ENCODE measurements around the gene TBC1D10A.

Gene TBC1D10A, protein sequence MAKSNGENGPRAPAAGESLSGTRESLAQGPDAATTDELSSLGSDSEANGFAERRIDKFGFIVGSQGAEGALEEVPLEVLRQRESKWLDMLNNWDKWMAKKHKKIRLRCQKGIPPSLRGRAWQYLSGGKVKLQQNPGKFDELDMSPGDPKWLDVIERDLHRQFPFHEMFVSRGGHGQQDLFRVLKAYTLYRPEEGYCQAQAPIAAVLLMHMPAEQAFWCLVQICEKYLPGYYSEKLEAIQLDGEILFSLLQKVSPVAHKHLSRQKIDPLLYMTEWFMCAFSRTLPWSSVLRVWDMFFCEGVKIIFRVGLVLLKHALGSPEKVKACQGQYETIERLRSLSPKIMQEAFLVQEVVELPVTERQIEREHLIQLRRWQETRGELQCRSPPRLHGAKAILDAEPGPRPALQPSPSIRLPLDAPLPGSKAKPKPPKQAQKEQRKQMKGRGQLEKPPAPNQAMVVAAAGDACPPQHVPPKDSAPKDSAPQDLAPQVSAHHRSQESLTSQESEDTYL

DNA sequence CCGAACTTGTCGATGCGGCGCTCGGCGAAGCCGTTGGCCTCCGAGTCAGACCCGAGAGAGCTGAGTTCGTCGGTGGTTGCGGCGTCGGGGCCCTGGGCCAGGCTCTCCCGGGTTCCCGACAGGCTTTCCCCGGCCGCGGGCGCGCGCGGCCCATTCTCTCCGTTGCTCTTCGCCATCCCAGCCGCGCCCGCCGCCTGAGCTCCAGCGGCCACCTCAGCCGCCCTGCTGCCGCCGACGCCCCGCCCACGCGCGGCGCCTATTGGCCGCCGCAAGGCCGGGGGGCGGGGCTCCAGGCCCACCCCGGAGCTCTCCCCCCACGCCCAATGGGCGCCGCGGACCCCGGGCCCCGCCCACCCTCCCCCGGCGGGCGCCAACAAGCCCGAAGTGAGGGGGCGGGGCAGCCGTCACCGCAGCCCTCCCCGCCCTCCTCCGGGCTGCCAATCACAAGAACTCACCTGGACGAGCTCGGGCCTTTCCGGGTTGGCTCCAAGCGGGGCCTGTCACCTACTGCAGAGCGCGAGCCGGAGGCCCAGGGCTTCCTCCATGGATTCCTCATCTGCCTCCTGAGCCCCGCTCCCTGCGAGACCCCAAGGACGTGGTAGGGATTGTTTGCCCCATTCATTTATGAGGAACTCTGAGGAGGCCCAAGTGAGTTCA, at the start of gene TBC1D10A:
Gene TBC1D10A, minus strand, starts transcription at position 236 of the 657 bp plus-strand sequence. Its CDS starts 60 bp downstream, at position 176.
- DNase-seq (ENCODE audit: low spot score in 2 of 2) (peak; percentile 79 to 92), ATAC-seq (peak; percentile 92)
- Mint-ChIP-seq H3K4me3 (peak within 1 kb of the TSS; percentile 89), H3K9me3 (no peaks in the 10 kb centered on the region), H3K4me1 (peaks cover 46% of the 10 kb centered on the region), H3K36me3 (peaks cover 52% of the 10 kb centered on the region), H3K27ac (peak within 1 kb of the TSS; percentile 93)

DNA sequence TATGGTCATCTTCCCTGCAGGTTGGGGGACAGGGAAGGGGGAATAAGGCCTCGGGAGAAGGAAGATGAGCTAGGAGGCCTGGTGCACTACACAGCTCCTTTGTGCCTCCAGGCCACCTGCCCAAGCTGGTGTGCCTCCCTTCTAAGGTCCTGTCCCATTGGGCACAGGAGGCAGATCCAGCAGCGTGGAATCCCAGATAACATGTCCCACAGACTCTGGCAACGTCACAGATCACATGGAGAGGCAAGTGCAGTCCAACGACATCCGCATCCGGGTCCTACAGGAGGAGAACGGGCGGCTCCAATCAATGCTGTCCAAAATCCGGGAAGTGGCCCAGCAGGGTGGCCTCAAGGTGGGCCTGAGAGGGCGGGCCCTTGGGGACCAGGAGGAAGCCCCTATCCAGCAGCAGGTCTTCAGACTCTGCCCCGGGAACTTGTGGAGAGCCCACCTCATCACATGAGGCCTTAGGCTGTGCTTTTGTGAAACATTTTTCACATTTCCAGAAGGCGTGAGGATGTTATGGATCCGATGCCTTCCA, 48.6 kb upstream of the TBC1D10A start:
- no peak overlapping the region for H3K27ac Mint-ChIP-seq
- H3K9me3 Mint-ChIP-seq = no peaks in the 10 kb centered on the region
- no peak for DNase-seq (ENCODE audit: low spot score in 2 of 2)
- ATAC-seq = no peak
- H3K4me1 Mint-ChIP-seq = no peaks in the 10 kb centered on the region
- H3K4me3 Mint-ChIP-seq = no peak overlapping the region
- H3K36me3 Mint-ChIP-seq = peaks cover 5% of the 10 kb centered on the region

DNA sequence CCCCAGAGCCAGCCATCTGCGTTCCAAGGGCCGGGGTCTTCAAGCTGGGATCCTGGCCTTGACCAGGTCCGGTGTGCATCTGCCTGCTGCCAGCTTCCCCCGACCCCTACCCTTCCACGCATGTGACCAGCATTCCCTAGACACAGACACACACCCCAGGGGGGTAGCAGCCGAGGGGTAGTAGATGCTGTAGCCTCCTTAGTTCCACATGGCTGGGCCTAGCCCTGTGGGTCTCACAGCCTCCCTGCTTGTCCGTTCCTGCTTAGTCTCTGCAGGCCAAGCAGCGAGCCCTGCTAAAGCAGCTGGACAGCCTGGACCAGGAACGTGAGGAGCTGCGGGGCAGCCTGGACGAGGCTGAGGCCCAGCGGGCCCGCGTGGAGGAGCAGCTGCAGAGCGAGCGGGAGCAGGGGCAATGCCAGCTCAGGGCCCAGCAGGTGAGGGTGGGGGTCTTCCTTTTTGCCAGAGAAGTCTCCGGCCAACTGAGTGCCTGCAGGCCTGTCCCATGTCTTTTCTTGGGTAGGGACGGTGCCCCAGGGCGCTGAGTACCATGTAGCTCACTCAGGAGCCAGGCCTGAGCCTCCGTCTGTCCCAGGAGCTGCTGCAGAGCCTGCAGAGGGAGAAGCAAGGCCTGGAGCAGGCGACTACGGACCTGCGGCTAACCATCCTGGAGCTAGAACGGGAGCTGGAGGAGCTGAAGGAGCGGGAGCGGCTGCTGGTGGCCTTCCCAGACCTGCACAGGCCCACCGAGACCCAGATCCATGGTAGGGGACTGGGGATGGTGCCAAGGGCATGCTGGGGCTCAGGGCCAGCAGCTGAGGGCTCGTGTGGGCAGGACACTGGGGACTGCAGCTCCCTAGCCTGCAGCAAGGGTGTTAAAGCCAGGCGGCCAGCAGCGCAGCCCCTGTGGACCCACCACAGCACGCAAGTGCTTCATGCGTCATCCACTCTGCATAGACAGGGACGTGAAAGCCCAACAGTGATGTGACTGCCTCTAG, 46.9 kb upstream of the TBC1D10A start:
- peaks cover 5% of the 10 kb centered on the region for H3K36me3 Mint-ChIP-seq
- ATAC-seq = no peak
- no peak overlapping the region for H3K4me3 Mint-ChIP-seq
- no peaks in the 10 kb centered on the region for H3K9me3 Mint-ChIP-seq
- H3K27ac Mint-ChIP-seq = no peak overlapping the region
- H3K4me1 Mint-ChIP-seq = no peaks in the 10 kb centered on the region
- DNase-seq (ENCODE audit: low spot score in 2 of 2) = no peak

DNA sequence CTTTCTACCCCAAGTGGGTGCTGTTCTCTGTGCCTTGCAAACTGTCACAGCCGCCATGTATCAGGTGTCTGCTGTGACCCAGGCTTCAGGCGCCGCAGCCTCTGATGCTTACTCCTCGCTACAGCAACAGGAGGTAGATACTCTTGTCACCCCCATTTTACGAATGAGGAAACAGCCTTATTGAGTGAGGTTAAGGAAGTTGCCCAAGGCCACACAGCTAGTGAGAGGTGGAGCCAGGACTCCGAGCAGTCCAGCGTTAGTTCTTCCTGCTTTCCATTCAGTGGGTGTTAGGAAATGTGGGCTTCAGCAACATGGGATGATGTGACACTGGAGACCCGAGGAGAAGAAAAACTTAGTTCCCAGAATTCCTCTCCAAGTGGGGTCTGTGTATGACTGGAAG, 46.2 kb upstream of the TBC1D10A start:
- H3K36me3 Mint-ChIP-seq = peaks cover 5% of the 10 kb centered on the region
- ATAC-seq (no peak), DNase-seq (ENCODE audit: low spot score in 2 of 2) (no peak)
- no peaks in the 10 kb centered on the region for H3K9me3 Mint-ChIP-seq
- H3K4me1 Mint-ChIP-seq = no peaks in the 10 kb centered on the region
- no peak overlapping the region for H3K27ac Mint-ChIP-seq
- no peak overlapping the region for H3K4me3 Mint-ChIP-seq

DNA sequence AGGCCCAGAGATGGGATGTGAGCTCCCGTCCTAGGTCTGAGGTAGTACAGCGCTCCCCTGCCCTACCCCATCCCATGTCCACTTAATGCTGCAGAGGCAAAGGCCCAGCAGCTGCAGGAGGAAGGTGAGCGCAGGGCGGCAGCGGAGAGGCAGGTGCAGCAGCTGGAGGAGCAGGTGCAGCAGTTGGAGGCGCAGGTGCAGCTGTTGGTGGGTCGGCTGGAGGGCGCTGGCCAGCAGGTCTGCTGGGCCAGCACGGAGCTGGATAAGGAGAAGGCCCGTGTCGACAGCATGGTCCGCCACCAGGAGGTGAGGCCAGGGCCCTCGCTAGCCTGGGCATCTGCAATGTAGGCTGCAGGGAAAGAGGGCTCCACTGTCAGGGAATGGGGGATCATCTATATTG, 45.2 kb upstream of the TBC1D10A start:
- H3K27ac Mint-ChIP-seq = peak overlapping the region; percentile 15
- ATAC-seq (no peak), DNase-seq (ENCODE audit: low spot score in 2 of 2) (no peak)
- H3K4me3 Mint-ChIP-seq = no peak overlapping the region
- no peaks in the 10 kb centered on the region for H3K9me3 Mint-ChIP-seq
- peaks cover 5% of the 10 kb centered on the region for H3K36me3 Mint-ChIP-seq
- H3K4me1 Mint-ChIP-seq = no peaks in the 10 kb centered on the region

DNA sequence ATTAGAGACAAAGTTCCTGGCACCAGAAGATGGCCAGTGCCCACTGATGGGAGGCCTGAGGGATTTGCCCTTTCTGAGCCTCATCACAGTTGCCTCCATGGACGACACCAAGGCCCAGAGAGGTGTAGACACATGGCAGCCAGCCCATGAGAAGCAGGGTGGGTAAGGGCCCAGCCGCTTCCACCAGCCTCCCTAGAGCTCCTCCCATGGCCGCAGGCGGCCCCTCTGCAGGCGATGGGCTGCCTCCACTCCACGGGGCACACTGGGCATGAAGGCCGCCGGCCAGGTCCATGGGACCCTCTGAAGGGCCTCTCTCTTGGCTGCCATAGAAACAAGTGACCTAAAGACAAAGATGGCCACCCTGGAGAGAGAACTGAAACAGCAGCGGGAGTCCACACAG, 44.6 kb upstream of the TBC1D10A start:
- DNase-seq (ENCODE audit: low spot score in 2 of 2) (no peak), ATAC-seq (no peak)
- H3K4me1 Mint-ChIP-seq = no peaks in the 10 kb centered on the region
- no peaks in the 10 kb centered on the region for H3K9me3 Mint-ChIP-seq
- no peak overlapping the region for H3K4me3 Mint-ChIP-seq
- no peak overlapping the region for H3K27ac Mint-ChIP-seq
- H3K36me3 Mint-ChIP-seq = no peaks in the 10 kb centered on the region

DNA sequence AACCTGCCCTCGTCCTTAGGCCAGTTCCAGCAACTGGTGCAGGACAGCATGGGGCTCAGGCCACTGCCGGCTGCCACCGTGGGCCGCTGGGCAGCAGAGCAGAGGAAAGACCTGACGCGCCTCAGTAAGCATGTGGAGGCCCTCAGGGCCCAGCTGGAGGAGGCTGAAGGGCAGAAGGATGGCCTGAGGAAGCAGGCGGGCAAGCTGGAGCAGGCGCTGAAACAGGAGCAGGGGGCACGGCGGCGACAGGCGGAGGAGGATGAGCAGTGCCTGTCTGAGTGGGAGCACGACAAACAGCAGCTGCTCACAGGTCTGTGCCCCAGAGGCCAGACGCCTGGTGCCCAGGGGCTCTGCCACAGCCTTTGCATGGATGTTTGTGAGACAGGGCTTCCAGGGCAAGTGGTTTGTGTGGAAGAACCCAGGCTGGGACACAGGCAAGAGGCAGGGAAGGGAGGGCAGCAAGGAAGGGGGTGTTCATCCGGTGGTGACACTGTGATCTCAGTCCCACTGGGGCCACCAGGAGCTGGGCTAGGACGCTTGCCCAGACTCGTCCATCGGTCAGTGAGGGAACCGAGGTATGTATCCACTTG, 44.0 kb upstream of the TBC1D10A start:
- Mint-ChIP-seq H3K9me3 (no peaks in the 10 kb centered on the region), H3K4me1 (no peaks in the 10 kb centered on the region), H3K27ac (peak overlapping the region; percentile 23), H3K4me3 (no peak overlapping the region), H3K36me3 (no peaks in the 10 kb centered on the region)
- ATAC-seq = no peak
- no peak for DNase-seq (ENCODE audit: low spot score in 2 of 2)

DNA sequence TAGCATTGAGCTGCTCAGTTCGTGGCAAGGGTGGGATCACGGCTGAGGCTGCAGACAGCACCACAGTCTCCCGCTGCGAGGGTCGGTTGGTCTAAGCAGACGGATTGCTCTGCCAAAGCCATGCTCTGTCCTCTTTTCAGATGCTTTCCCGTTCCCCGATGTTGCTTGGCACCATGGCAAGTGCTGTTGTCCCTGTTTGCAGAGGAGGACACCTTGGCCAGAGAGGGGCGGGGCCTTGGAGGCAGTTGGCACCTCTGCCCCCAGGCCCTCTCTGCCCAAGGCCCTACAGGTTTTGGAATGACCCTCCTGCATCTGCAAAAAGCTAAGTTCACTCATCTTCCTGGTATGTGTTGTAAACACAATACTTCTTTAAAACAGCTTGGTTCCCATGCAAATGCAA, 41.7 kb upstream of the TBC1D10A start:
- no peaks in the 10 kb centered on the region for H3K36me3 Mint-ChIP-seq
- no peaks in the 10 kb centered on the region for H3K4me1 Mint-ChIP-seq
- no peak overlapping the region for H3K27ac Mint-ChIP-seq
- DNase-seq (ENCODE audit: low spot score in 2 of 2) = no peak
- no peaks in the 10 kb centered on the region for H3K9me3 Mint-ChIP-seq
- ATAC-seq = no peak
- H3K4me3 Mint-ChIP-seq = no peak overlapping the region

DNA sequence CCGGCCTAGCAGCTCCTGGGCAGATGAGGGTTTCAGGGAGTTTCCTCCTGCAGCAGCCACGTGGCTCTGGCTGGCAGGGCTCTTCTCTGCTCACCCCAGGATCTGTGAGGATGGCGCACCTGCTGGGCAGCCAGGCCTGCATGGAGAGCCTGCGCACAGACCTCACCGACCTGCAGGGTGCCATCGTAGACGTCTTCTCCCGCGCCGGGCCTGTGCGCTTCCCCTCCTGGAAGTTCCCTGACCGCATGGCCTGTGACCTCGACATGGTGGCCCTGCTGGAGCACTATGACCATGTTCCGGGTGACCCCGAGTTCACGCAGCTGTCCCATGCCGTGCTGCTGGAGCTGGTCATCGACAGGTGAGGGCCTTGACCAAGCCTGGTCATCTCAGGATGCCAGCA, 39.1 kb upstream of the TBC1D10A start:
- H3K4me3 Mint-ChIP-seq = no peak overlapping the region
- H3K36me3 Mint-ChIP-seq = peaks cover 5% of the 10 kb centered on the region
- no peaks in the 10 kb centered on the region for H3K9me3 Mint-ChIP-seq
- ATAC-seq (no peak), DNase-seq (ENCODE audit: low spot score in 2 of 2) (no peak)
- no peaks in the 10 kb centered on the region for H3K4me1 Mint-ChIP-seq
- H3K27ac Mint-ChIP-seq = no peak overlapping the region

DNA sequence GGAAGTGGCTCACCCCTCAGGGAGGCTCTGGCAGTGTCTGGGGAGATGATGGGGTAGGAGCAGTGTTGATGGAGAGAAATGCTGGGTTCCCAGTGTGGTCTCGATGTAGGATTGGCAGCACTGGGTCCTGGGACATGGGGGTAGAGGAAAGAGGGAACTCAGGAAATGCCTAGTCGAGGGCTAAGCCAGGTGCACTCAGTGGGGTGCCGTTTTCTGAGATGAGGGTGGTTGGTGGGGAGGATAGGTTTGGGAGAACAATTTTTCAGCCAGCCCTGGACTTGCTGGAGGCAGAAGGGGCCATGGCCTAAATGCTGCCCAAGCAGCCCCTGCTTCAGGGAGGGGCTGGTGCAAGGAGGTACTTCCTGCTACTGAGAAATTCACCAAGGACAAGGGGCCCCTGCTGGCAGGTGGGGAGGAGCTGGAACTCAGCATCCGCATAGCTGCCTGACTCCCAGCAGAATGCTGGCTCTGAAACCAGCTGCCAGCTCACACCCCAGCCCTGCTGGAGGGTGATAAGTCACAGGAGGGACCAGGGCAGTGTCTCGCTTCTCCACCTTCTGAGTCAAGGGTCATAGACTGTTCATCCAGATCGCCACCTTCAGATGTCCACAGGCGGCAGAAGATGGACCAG, 36.0 kb upstream of the TBC1D10A start:
- H3K4me1 Mint-ChIP-seq = peaks cover 5% of the 10 kb centered on the region
- DNase-seq (ENCODE audit: low spot score in 2 of 2) (no peak), ATAC-seq (no peak)
- no peaks in the 10 kb centered on the region for H3K9me3 Mint-ChIP-seq
- peaks cover 10% of the 10 kb centered on the region for H3K36me3 Mint-ChIP-seq
- H3K27ac Mint-ChIP-seq = peak overlapping the region; percentile 21
- no peak overlapping the region for H3K4me3 Mint-ChIP-seq

DNA sequence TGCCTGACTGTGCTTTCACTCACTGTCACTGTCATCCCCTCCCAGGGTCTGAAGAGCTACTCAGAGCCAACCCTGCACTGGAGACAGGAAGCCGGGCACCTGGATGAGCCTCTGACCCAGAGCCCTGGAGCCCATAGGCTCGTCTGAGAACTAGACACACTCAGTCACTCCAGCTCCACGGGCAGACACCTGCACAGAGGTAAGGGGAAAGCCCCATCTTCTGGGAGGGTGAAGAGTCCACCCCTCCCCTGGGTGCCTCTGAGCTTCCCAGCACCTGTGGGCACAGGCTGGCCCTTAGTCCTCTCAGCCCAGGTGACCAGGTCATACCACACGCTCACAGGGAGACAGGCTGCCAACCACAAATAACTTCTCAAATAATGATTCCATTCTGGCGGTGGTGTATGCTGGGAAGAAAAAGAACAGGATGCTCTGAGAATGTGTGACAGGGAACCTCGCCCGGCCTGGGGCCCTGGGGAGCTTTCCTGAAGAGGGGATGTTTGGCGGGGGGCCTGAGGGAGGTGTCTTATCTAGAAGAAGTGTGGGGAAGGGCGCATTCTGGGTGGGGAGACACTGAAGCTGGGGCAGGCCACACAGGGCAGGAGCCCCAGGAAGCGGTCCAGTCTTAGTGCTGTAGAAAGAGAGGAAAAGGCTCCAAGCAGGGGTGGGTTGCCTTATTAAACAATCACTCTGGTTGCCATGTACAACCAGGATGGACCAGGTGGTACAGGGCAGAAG, 35.3 kb upstream of the TBC1D10A start:
- Mint-ChIP-seq H3K9me3 (no peaks in the 10 kb centered on the region), H3K27ac (peak overlapping the region; percentile 21), H3K4me1 (peaks cover 11% of the 10 kb centered on the region), H3K36me3 (peaks cover 10% of the 10 kb centered on the region), H3K4me3 (no peak overlapping the region)
- no peak for ATAC-seq
- no peak for DNase-seq (ENCODE audit: low spot score in 2 of 2)

DNA sequence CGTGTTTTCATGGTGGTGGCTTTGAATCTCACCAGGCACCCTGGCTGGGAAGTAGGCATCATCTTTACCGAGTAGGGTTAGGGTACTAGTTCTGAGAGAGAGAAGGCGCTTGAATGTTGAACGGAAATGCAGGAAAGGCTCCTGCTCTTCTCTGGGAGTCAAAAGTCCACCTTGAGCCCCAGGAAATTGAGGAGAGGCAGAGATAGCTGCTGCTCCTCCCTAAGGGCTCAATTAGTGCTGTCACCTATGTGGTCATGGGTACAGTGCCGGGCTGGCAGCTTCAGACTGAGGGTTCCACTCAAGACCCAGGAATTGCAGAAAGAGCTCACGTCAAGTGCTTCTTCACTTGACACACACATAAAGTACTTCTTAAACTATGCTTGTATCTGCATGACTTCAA, 31.8 kb upstream of the TBC1D10A start:
- DNase-seq (ENCODE audit: low spot score in 2 of 2) (no peak), ATAC-seq (no peak)
- peak overlapping the region; percentile 95 for H3K27ac Mint-ChIP-seq
- H3K36me3 Mint-ChIP-seq = peaks cover 38% of the 10 kb centered on the region
- H3K4me3 Mint-ChIP-seq = no peak overlapping the region
- peaks cover 40% of the 10 kb centered on the region for H3K4me1 Mint-ChIP-seq
- no peaks in the 10 kb centered on the region for H3K9me3 Mint-ChIP-seq

DNA sequence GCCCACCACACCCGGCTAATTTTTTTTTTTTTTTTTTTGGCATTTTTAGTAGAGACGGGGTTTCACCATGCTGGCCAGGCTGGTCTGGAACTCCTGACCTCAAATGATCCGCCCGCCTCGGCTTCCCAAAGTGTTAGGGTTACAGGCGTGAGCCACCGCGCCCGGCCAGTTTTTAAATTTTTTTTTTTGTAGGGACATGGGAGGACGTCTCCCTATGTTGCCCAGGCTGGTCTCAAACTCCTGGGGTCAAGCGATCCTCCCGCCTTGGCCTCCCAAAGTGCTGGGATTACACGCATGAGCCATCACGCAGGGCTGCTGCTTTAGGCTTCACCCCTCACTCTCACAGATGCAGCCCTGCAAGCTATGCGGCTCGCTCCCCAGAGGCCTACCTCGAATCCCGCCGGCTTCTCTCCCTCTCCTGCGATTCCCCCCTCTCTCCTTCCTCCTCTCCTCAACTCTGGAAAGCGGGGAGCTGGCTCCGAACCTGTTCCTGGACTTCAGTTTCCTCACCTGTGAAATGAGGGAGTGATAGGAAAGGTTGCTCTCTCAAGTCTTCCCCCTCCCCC, 31.0 kb upstream of the TBC1D10A start:
- Mint-ChIP-seq H3K4me3 (peak overlapping the region; percentile 94), H3K27ac (peak overlapping the region; percentile 95), H3K4me1 (peaks cover 42% of the 10 kb centered on the region), H3K36me3 (peaks cover 43% of the 10 kb centered on the region), H3K9me3 (no peaks in the 10 kb centered on the region)
- DNase-seq (ENCODE audit: low spot score in 2 of 2) (no peak), ATAC-seq (no peak)

Measured in stimulated activated effector memory CD8-positive, alpha-beta T cell treated with anti-CD3 and anti-CD28 coated beads, Interleukin-12 subunit alpha, Interleukin-12 subunit beta, amount 100 ng/mL, for 72 hours (primary cell).